ENCODE results near the gene OR3A1. TPM values are rescaled to one million over a fixed set of nuclear protein-coding genes. Genes with fewer than 3 reads are reported as not detected.
"Not testable (repeated sequence)": the region's sequence is repeated elsewhere in the genome, so short reads cannot be mapped to it uniquely, and the experiment has no call there.

Gene OR3A1
- total RNA-seq, 1 donor, result not detected

- not testable (repeated sequence) for H3K4me1 ChIP-seq (ENCODE audit: insufficient read depth, low read length); H3K9me3 ChIP-seq (ENCODE audit: low read depth, low read length); H3K4me3 ChIP-seq (ENCODE audit: low read length); H3K27me3 ChIP-seq (ENCODE audit: insufficient read depth, low read length)
These were observed 57.1 kb downstream of the OR3A1 start for GRCh38 chr17:3241044-3241443.

Other genes with a start within 250 kb of the OR3A1 start
- not detected for gene OR1D5, start 234.8 kb downstream of the OR3A1 start, total RNA-seq
- gene OR1D2, start 193.9 kb downstream of the OR3A1 start, total RNA-seq, result 0.21 TPM
- gene OR1G1, start 170.8 kb downstream of the OR3A1 start, total RNA-seq, result not detected
- not detected for gene OR1A2, start 100.8 kb downstream of the OR3A1 start, total RNA-seq
- not detected for gene OR1A1, start 90.7 kb downstream of the OR3A1 start, total RNA-seq
- gene OR3A2, start 87.9 kb upstream of the OR3A1 start, total RNA-seq, result 0.63 TPM
- gene OR1E1, start 100.0 kb upstream of the OR3A1 start, total RNA-seq, result 0.10 TPM
- gene OR3A3, start 113.0 kb upstream of the OR3A1 start, total RNA-seq, result not detected
- gene OR1E2, start 135.5 kb upstream of the OR3A1 start, total RNA-seq, result not detected
- gene SPATA22, start 173.5 kb upstream of the OR3A1 start, total RNA-seq, result not detected
- not detected for gene ASPA, start 177.6 kb upstream of the OR3A1 start, total RNA-seq